ENCODE data around the gene H19.

Gene H19

GRCh38 chr11:1946812-1947484 is 50.7 kb downstream of the H19 start, which contains the start of gene MRPL23:
MRPL23 (plus strand) TSS chr11:1947332; CDS start chr11:1947363, 31 bp downstream.
- H3K4me3 ChIP-seq (ENCODE audit: low read length in 2 of 2), result no peak within 1 kb of the TSS
- H3K9me3 ChIP-seq (ENCODE audit: control insufficient read depth in 2 of 2, low read length in 2 of 2), result no peaks in the 10 kb centered on the region
- H3K36me3 ChIP-seq (ENCODE audit: control insufficient read depth in 2 of 2, insufficient read depth in 2 of 2, low read length in 2 of 2), result no peaks in the 10 kb centered on the region
- H3K27ac ChIP-seq (ENCODE audit: low read length), result no peak within 1 kb of the TSS
- H3K4me1 ChIP-seq (ENCODE audit: control insufficient read depth, insufficient read depth, low read length), result no peaks in the 10 kb centered on the region
- no peak within 1 kb of the TSS for H3K9ac ChIP-seq (ENCODE audit: low read length in 2 of 2)
- H3K27me3 ChIP-seq (ENCODE audit: control insufficient read depth in 1 of 2, insufficient read depth in 2 of 2, low read length in 2 of 2), result no peaks in the 10 kb centered on the region

Data from stomach smooth muscle (tissue), 2 donors.